ENCODE measurements around the gene FCRL1. TPM values are rescaled to one million over a fixed set of nuclear protein-coding genes. Genes with fewer than 3 reads are reported as not detected.

Gene FCRL1
- total and polyA plus RNA-seq, 2 of the 8 experiments (the other 6 are each of a cell fraction or from before 2014, with no cell fraction given), result not detected

GRCh38 chr1:157856538-157856937 lies 36.6 kb upstream of the FCRL1 start (continued):
- TF ChIP-seq BACH1 (IDR thresholded peaks at IDR 0.05; ENCODE audit: low read length) (no peak), HDAC6 (IDR thresholded peaks at IDR 0.05; ENCODE audit: low read depth, low read length) (no peak), ATF3 (IDR thresholded peaks at IDR 0.05; ENCODE audit: insufficient read depth, low read depth, low read length) (no peak)

All from H1 (cell line).